SK-N-SH (cell line): ENCODE data around the gene DDO. TPM values are rescaled to one million over a fixed set of nuclear protein-coding genes. Genes with fewer than 3 reads are reported as not detected.

Experiments used
- CTCF ChIA-PET: fragments of 300-600, 350-600 bp; formaldehyde crosslinking; extraction: SDS; loops from one replicate; lab custom pipeline; 2021; lab: Yijun Ruan, JAX
- POLR2A ChIA-PET: fragments of 350-600 bp; sonication (Branson Sonifier 250); formaldehyde crosslinking; extraction: SDS; loops from one replicate; lab custom pipeline; 2020; ENCODE audit warnings: antibody characterized with exemption, inconsistent platforms; lab: Yijun Ruan, JAX
- DNase-seq: peaks from one replicate; pipeline ENCODE4 v3.0.0; 2012
- H2AFZ ChIP-seq: fragments of 200-600 bp; sonication (generic); 2 replicates; pipeline ENCODE4 v1.8.1; 2016; ENCODE audit warnings: antibody characterized with exemption, mild to moderate bottlenecking, low read depth
- H3F3A ChIP-seq: fragments of 200-600 bp; sonication (generic); replicated peaks from 2 replicates; pipeline ENCODE3; 2016; ENCODE audit warnings: antibody characterized with exemption, mild to moderate bottlenecking; ENCODE audit not compliant: insufficient read depth
- H3K27ac ChIP-seq, 2 experiments: fragments of 200-500 bp in 1 of 2; fragments of 200-600 bp in 1 of 2; sonication (Bioruptor generic) in 1 of 2; sonication (generic), shearing (Covaris generic) in 1 of 2; 2 replicates each; pipeline versions ENCODE4 v1.5.1 to v1.6.1; 2014 to 2016; ENCODE audit warnings: low read depth in 2 of 2, inconsistent platforms in 1 of 2, low read length in 1 of 2, mild to moderate bottlenecking in 1 of 2, mixed read lengths in 1 of 2
- H3K27me3 ChIP-seq: fragments of 200-600 bp; sonication (generic), shearing (Covaris generic); 2 replicates; pipeline ENCODE4 v1.6.1; 2016; ENCODE audit warnings: mixed run types; ENCODE audit not compliant: insufficient read depth
- H3K36me3 ChIP-seq, 2 experiments: fragments of 200-500 bp in 1 of 2; fragments of 200-600 bp in 1 of 2; sonication (Bioruptor generic) in 1 of 2; sonication (generic) in 1 of 2; replicated peaks in 1 of 2; 2 replicates each; pipeline versions ENCODE3 to v1.5.1; 2014 to 2016; ENCODE audit warnings: low read length in 1 of 2, mild to moderate bottlenecking in 1 of 2; ENCODE audit not compliant: insufficient read depth in 2 of 2, control insufficient read depth in 1 of 2
- H3K4me1 ChIP-seq, 2 experiments: fragments of 200-500 bp in 1 of 2; fragments of 200-600 bp in 1 of 2; sonication (Bioruptor generic) in 1 of 2; sonication (generic), shearing (Covaris generic) in 1 of 2; 2 replicates each; pipeline versions ENCODE4 v1.5.1 to v1.6.1; 2014 to 2016; ENCODE audit warnings: low read depth in 1 of 2, low read length in 1 of 2, mixed run types in 1 of 2; ENCODE audit not compliant: insufficient read depth in 2 of 2, control insufficient read depth in 1 of 2
- H3K4me2 ChIP-seq: fragments of 200-600 bp; sonication (generic), shearing (Covaris generic); 2 replicates; pipeline ENCODE4 v1.6.1; 2017; ENCODE audit warnings: mixed run types
- H3K4me3 ChIP-seq, 2 experiments: fragments of 200-500 bp in 1 of 2; fragments of 200-600 bp in 1 of 2; sonication (Bioruptor generic) in 1 of 2; sonication (generic), shearing (Covaris generic) in 1 of 2; 2 replicates each; pipeline versions ENCODE4 v1.5.1 to v1.8.1; 2014 to 2016; ENCODE audit warnings: low read depth in 2 of 2, inconsistent platforms in 1 of 2, low read length in 1 of 2, mild to moderate bottlenecking in 1 of 2, mixed read lengths in 1 of 2, moderate library complexity in 1 of 2
- H3K79me2 ChIP-seq: fragments of 200-600 bp; sonication (generic); 2 replicates; pipeline ENCODE4 v1.8.1; 2017; ENCODE audit warnings: mild to moderate bottlenecking; ENCODE audit not compliant: insufficient read depth
- H3K9ac ChIP-seq: fragments of 200-600 bp; sonication (generic); 2 replicates; pipeline ENCODE4 v1.6.1; 2017; ENCODE audit warnings: mixed run types
- H3K9me2 ChIP-seq: fragments of 200-600 bp; sonication (generic); 2 replicates; pipeline ENCODE4 v1.6.1; 2017; ENCODE audit warnings: mixed run types
- H3K9me3 ChIP-seq: fragments of 200-600 bp; sonication (generic); 2 replicates; pipeline ENCODE4 v1.6.1; 2017; ENCODE audit warnings: mixed run types, mild to moderate bottlenecking, moderate library complexity
- H4K20me1 ChIP-seq: fragments of 200-600 bp; sonication (generic); 2 replicates; pipeline ENCODE4 v1.6.1; 2017; ENCODE audit warnings: mild to moderate bottlenecking, mixed run types; ENCODE audit not compliant: insufficient read depth
- CHD2 ChIP-seq: fragments of 150-350 bp; IDR thresholded peaks from 2 replicates; pipeline ENCODE4 v1.6.1; 2018; ENCODE audit warnings: low read length; ENCODE audit not compliant: partially characterized antibody
- EP300 ChIP-seq, 2 experiments: IDR thresholded peaks; 2 replicates each; pipeline versions ENCODE4 v1.4.0 to v1.6.1; 2012; ENCODE audit warnings: borderline replicate concordance in 1 of 2, low read depth in 1 of 2, low read length in 1 of 2
- EZH2phosphoT487 ChIP-seq: fragments of 200-600 bp; sonication (generic); IDR thresholded peaks from 2 replicates; pipeline ENCODE4 v1.6.1; 2017; ENCODE audit warnings: low read depth, mixed run types, mild to moderate bottlenecking, antibody characterized with exemption, moderate library complexity, borderline replicate concordance
- FOSL2 ChIP-seq: IDR thresholded peaks from 2 replicates; pipeline ENCODE4 v1.4.0; 2012; ENCODE audit warnings: low read depth, mild to moderate bottlenecking, moderate library complexity, borderline replicate concordance
- FOXJ3 ChIP-seq: sonication (generic); formaldehyde crosslinking; IDR thresholded peaks from 2 replicates; pipeline ENCODE4 v1.5.1; 2020; ENCODE audit warnings: mild to moderate bottlenecking, missing genetic modification reagents
- FOXM1 ChIP-seq: IDR thresholded peaks from 2 replicates; pipeline ENCODE4 v1.4.0; 2012; ENCODE audit warnings: low read depth, mild to moderate bottlenecking
- JUND ChIP-seq: IDR thresholded peaks from 2 replicates; pipeline ENCODE4 v1.4.0; 2012
- MEF2A ChIP-seq: IDR thresholded peaks from 2 replicates; pipeline ENCODE4 v1.4.0; 2012; ENCODE audit warnings: low read depth, borderline replicate concordance
- MXI1 ChIP-seq: IDR thresholded peaks from 2 replicates; pipeline ENCODE4 v1.6.1; 2012; ENCODE audit warnings: mild to moderate bottlenecking, low read depth, low read length, improper control_type of control experiment
- NFIC ChIP-seq: IDR thresholded peaks from 2 replicates; pipeline ENCODE4 v1.4.0; 2012; ENCODE audit warnings: borderline replicate concordance
- NRF1 ChIP-seq: IDR thresholded peaks from 2 replicates; pipeline ENCODE4 v1.6.1; 2012; ENCODE audit warnings: low read depth, mild to moderate bottlenecking, low read length
- POLR2AphosphoS5 ChIP-seq: IDR thresholded peaks from 2 replicates; pipeline ENCODE4 v1.6.1; 2012; ENCODE audit warnings: low read depth, low read length
- RAD21 ChIP-seq: IDR thresholded peaks from 2 replicates; pipeline ENCODE4 v1.6.1; 2012; ENCODE audit warnings: mild to moderate bottlenecking, low read length
- RFX5 ChIP-seq: IDR thresholded peaks from 2 replicates; pipeline ENCODE4 v1.6.1; 2012; ENCODE audit warnings: mild to moderate bottlenecking, improper control_type of control experiment, low read length
- RXRA ChIP-seq: IDR thresholded peaks from 2 replicates; pipeline ENCODE4 v1.4.0; 2012; ENCODE audit warnings: low read depth, mild to moderate bottlenecking, borderline replicate concordance
- TAF1 ChIP-seq: IDR thresholded peaks from 2 replicates; pipeline ENCODE4 v1.6.1; 2012; ENCODE audit warnings: low read depth, mild to moderate bottlenecking, low read length, moderate library complexity, borderline replicate concordance
- TCF12 ChIP-seq: IDR thresholded peaks from 2 replicates; pipeline ENCODE4 v1.4.0; 2012
- TEAD4 ChIP-seq: IDR thresholded peaks from 2 replicates; pipeline ENCODE4 v1.4.0; 2012; ENCODE audit warnings: mild to moderate bottlenecking, borderline replicate concordance; ENCODE audit not compliant: insufficient read depth
- WGBS: methylation state at CpG from one replicate; pipeline ENCODE4 v1.1.6; 2017; ENCODE audit warnings: low lambda C conversion rate; 5-methylcytosine and 5-hydroxymethylcytosine counted together
- polyA plus RNA-seq, 3 experiments: library from polyadenylated mRNA; depleted of rRNA; stranded (reverse); fragments of >200 nt; gene quantifications; 2 replicates each; pipeline ENCODE4 v1.2.3, GENCODE V29; 2012
- TF ChIP-seq, protein P1 (sequence below): IDR thresholded peaks from 2 replicates; pipeline ENCODE4 v1.4.0; 2012; ENCODE audit warnings: low read depth, borderline replicate concordance
- TF ChIP-seq, protein P2 (sequence below): fragments of 150-350 bp; IDR thresholded peaks from 2 replicates; pipeline ENCODE4 v1.6.1; 2017; ENCODE audit warnings: antibody characterized with exemption, low read length, low read depth, borderline replicate concordance
- TF ChIP-seq, protein P3 (sequence below): IDR thresholded peaks from 2 replicates; pipeline ENCODE4 v1.6.1; 2012; ENCODE audit warnings: mild to moderate bottlenecking, low read depth, low read length, moderate library complexity

DDO gene
- polyA plus RNA-seq, 1 of the 3 experiments (the other 2 are of a cell fraction), result 0.79 TPM

- TF ChIP-seq, protein P1, sequence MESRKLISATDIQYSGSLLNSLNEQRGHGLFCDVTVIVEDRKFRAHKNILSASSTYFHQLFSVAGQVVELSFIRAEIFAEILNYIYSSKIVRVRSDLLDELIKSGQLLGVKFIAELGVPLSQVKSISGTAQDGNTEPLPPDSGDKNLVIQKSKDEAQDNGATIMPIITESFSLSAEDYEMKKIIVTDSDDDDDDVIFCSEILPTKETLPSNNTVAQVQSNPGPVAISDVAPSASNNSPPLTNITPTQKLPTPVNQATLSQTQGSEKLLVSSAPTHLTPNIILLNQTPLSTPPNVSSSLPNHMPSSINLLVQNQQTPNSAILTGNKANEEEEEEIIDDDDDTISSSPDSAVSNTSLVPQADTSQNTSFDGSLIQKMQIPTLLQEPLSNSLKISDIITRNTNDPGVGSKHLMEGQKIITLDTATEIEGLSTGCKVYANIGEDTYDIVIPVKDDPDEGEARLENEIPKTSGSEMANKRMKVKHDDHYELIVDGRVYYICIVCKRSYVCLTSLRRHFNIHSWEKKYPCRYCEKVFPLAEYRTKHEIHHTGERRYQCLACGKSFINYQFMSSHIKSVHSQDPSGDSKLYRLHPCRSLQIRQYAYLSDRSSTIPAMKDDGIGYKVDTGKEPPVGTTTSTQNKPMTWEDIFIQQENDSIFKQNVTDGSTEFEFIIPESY, result no peak
- TF ChIP-seq NFIC (no peak), FOXJ3 (no peak), EZH2phosphoT487 (no peak), JUND (no peak), RFX5 (no peak), RAD21 (no peak), FOSL2 (no peak), RXRA (no peak), FOXM1 (no peak), MXI1 (no peak)
- TF ChIP-seq, all 33 proteins: peak for 0
Measured at GRCh38 chr6:110369066-110369465, 46.3 kb downstream of the DDO start (continued).

DNA sequence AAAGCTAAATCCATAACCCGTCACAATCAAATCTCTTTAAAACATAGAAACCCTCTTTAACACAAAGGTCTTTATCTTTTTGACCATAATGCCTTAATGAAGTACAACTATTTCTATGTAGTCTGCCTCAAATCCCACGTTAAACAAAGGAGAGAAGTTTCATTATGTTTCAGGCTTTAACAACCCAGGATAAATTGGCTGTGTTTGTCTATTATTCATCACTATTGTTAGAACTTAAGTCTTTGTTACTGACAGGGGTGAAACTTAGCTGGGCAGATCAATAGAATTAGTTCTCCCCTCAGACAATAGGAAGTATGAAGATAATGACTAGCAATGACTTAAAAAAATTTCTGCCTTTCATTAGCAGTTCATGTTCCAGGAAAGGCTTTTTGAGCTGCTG lies 47.1 kb downstream of the DDO start:
- DNase-seq, result no peak
- POLR2A ChIA-PET, result no interaction called here
- Histone ChIP-seq H4K20me1 (no peaks in the 10 kb centered on the region), H3K9ac (no peak overlapping the region), H3K27ac (no peak overlapping the region), H3K4me1 (peaks cover 0 to 7% of the 10 kb centered on the region in 2 experiments; a peak in 1 of 4 replicates), H3F3A (no peaks in the 10 kb centered on the region), H3K27me3 (no peaks in the 10 kb centered on the region; the same call in 1 of the 2 replicates), H3K4me3 (no peak overlapping the region), H2AFZ (no peak overlapping the region), H3K9me3 (no peaks in the 10 kb centered on the region), H3K4me2 (no peak overlapping the region), H3K36me3 (no peaks in the 10 kb centered on the region), H3K9me2 (no peaks in the 10 kb centered on the region), H3K79me2 (no peaks in the 10 kb centered on the region)
- TF ChIP-seq CHD2, result no peak
- TF ChIP-seq NRF1, result no peak
- no peak for TF ChIP-seq MEF2A
- TF ChIP-seq FOXM1, result no peak
- no peak for TF ChIP-seq FOXJ3
- no peak for TF ChIP-seq EZH2phosphoT487
- TF ChIP-seq, protein P2, sequence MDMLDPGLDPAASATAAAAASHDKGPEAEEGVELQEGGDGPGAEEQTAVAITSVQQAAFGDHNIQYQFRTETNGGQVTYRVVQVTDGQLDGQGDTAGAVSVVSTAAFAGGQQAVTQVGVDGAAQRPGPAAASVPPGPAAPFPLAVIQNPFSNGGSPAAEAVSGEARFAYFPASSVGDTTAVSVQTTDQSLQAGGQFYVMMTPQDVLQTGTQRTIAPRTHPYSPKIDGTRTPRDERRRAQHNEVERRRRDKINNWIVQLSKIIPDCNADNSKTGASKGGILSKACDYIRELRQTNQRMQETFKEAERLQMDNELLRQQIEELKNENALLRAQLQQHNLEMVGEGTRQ, result no peak
- TF ChIP-seq RFX5, result no peak
- TF ChIP-seq, protein P3, sequence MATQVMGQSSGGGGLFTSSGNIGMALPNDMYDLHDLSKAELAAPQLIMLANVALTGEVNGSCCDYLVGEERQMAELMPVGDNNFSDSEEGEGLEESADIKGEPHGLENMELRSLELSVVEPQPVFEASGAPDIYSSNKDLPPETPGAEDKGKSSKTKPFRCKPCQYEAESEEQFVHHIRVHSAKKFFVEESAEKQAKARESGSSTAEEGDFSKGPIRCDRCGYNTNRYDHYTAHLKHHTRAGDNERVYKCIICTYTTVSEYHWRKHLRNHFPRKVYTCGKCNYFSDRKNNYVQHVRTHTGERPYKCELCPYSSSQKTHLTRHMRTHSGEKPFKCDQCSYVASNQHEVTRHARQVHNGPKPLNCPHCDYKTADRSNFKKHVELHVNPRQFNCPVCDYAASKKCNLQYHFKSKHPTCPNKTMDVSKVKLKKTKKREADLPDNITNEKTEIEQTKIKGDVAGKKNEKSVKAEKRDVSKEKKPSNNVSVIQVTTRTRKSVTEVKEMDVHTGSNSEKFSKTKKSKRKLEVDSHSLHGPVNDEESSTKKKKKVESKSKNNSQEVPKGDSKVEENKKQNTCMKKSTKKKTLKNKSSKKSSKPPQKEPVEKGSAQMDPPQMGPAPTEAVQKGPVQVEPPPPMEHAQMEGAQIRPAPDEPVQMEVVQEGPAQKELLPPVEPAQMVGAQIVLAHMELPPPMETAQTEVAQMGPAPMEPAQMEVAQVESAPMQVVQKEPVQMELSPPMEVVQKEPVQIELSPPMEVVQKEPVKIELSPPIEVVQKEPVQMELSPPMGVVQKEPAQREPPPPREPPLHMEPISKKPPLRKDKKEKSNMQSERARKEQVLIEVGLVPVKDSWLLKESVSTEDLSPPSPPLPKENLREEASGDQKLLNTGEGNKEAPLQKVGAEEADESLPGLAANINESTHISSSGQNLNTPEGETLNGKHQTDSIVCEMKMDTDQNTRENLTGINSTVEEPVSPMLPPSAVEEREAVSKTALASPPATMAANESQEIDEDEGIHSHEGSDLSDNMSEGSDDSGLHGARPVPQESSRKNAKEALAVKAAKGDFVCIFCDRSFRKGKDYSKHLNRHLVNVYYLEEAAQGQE, result no peak
- no peak for TF ChIP-seq TEAD4
- no peak for TF ChIP-seq TAF1
- no peak for TF ChIP-seq FOSL2
- TF ChIP-seq MXI1, result no peak
- TF ChIP-seq EP300 (IDR thresholded peaks at IDR 0.05; ENCODE audit: borderline replicate concordance in 1 of 2, low read depth in 1 of 2, low read length in 1 of 2), result no peak
- no peak for TF ChIP-seq RAD21
- TF ChIP-seq POLR2AphosphoS5, result no peak
- no peak for TF ChIP-seq TCF12
- WGBS, result 40% methylated on average over 2 of the region's 2 CpGs
- CTCF ChIA-PET, result no interaction called here
